SH-SY5Y (cell line): Measurements from ENCODE around the gene PAPLN.

Source experiments
- GATA2 ChIP-seq: IDR thresholded peaks from 2 replicates; pipeline ENCODE4 v1.6.1; 2011; ENCODE audit warnings: mild to moderate bottlenecking, low read depth, low read length
- GATA3 ChIP-seq: IDR thresholded peaks from 2 replicates; pipeline ENCODE4 v1.6.1; 2011; ENCODE audit warnings: low read depth, mild to moderate bottlenecking, low read length, moderate library complexity

DNA sequence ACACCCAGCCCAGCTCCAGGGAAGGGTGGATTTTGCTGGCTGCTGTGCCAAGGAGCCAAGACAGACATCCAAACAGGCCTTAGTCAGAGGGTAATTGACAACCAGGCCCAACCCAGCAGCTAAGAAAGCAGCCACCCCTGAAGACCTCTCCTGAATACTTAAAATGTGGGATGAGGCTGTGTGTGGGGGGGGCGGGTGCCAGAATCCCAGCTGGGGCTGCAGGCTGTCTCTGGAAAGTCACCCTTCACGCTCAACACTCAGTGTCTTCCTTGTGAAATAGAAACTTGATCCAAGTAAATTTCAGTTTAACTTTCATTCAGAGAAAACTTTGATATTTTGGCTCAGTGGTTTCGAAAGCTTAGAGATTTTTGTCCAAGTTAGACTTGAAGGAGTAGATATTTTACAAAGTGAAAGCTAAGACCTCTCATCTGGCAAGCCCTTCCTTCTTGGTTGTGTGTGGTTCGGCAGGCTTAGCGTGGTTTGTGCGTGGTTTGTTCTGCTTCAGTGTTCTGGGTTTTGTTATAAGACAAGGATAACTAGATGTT, 5.1 kb downstream of the PAPLN start:
- TF ChIP-seq GATA2 (no peak), GATA3 (no peak)
